ENCODE measurements around the gene SAMD11.

DNA sequence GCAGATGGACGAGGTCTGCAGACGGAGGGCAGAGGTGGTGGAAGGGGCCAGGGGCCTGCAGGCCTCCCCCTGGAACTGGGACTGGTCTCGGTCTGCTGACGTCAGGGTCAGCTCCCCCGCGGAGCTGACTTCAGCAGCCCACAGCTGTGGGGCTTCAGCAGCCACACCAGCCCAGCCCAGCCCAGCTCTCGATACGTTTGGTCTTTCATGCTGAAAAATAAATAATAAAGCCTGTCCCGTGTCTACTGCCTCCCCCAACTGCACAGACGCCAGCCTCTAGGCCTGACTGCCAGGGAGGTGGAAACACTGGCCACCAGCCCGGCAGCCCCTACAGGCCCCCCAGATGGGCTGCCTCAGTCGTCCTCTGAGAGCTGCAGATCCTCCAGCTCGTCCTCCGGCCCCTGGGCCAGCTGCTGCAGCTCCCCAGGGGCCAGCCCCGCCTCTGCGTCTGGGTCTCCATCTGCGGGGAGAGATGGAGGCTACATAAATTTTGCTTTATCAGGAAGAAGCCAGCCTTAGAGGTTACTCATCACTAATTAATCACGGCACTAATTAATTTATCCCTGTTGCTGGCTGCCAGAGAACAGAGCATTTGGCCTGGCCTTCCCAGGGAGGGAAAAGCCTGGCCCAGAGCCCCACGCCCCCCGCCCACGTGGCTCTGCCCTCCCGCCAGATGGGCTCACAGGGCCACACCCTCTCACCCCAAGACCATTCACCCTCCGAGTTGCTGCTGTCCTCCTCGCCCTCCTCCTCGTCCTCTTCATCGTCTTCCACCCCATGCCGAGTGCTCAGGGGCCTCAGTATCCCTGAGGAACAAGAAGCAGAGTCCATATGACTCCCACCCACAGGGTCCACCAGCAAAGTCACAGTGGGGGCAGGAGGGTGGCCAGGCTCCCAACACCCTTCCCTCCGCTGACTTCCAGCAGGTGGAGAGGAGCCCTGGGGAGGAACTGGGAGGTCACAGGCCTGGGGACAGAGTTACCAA lies 20.9 kb downstream of the SAMD11 start:
- no peak for TF ChIP-seq CTCF (conservative IDR thresholded peaks at IDR 0.05; ENCODE audit: low read length)
- no peak for TF ChIP-seq EZH2phosphoT487 (IDR thresholded peaks at IDR 0.05; ENCODE audit: borderline replicate concordance, low read depth, low read length)

Data from OCI-LY7 (cell line).